Loucy (cell line): Measurements from ENCODE around the gene PLCB3.

Experiments
- EZH2phosphoT487 ChIP-seq: fragments of 200-600 bp; IDR thresholded peaks from 2 replicates; pipeline ENCODE4 v1.6.1; 2018; ENCODE audit warnings: antibody characterized with exemption, mild to moderate bottlenecking, moderate library complexity, borderline replicate concordance
- TF ChIP-seq, protein P1 (sequence below): fragments of 200-600 bp; sonication (generic); conservative IDR thresholded peaks from 2 replicates; pipeline ENCODE4 v1.5.1; 2014; ENCODE audit warnings: mild to moderate bottlenecking, antibody characterized with exemption, low read length

- TF ChIP-seq, protein P1, sequence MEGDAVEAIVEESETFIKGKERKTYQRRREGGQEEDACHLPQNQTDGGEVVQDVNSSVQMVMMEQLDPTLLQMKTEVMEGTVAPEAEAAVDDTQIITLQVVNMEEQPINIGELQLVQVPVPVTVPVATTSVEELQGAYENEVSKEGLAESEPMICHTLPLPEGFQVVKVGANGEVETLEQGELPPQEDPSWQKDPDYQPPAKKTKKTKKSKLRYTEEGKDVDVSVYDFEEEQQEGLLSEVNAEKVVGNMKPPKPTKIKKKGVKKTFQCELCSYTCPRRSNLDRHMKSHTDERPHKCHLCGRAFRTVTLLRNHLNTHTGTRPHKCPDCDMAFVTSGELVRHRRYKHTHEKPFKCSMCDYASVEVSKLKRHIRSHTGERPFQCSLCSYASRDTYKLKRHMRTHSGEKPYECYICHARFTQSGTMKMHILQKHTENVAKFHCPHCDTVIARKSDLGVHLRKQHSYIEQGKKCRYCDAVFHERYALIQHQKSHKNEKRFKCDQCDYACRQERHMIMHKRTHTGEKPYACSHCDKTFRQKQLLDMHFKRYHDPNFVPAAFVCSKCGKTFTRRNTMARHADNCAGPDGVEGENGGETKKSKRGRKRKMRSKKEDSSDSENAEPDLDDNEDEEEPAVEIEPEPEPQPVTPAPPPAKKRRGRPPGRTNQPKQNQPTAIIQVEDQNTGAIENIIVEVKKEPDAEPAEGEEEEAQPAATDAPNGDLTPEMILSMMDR = no peak
- TF ChIP-seq EZH2phosphoT487 = no peak
Observed at GRCh38 chr11:64258946-64259532, 7.7 kb downstream of the PLCB3 start.
